K562 (cell line): ENCODE measurements around the gene SEC11A. TPM values are rescaled to one million over a fixed set of nuclear protein-coding genes. Genes with fewer than 3 reads are reported as not detected.

Source experiments
- BRF2 ChIP-seq: IDR thresholded peaks from 3 replicates; pipeline ENCODE4 v1.6.1; 2011; ENCODE audit warnings: borderline replicate concordance, mild to moderate bottlenecking; ENCODE audit not compliant: insufficient read length, insufficient read depth
- CREB3L1 ChIP-seq: fragments of 450-650 bp; IDR thresholded peaks from 2 replicates; pipeline ENCODE4 v1.6.1; 2014; ENCODE audit warnings: low read depth, mild to moderate bottlenecking, moderate library complexity, borderline replicate concordance
- DLX4 ChIP-seq: fragments of 250-450 bp; sonication (Bioruptor Pico); IDR thresholded peaks from 2 replicates; pipeline ENCODE4 v1.6.1; 2021; ENCODE audit warnings: mild to moderate bottlenecking
- HIVEP1 ChIP-seq: fragments of 250-450 bp; sonication (Bioruptor Pico); IDR thresholded peaks from 2 replicates; pipeline ENCODE4 v1.4.0; 2020; ENCODE audit warnings: mild to moderate bottlenecking
- HMGXB4 ChIP-seq: sonication (generic); formaldehyde crosslinking; IDR thresholded peaks from 2 replicates; pipeline ENCODE4 v1.8.1; 2023; ENCODE audit warnings: mild to moderate bottlenecking, missing genetic modification reagents
- KLF10 ChIP-seq: fragments of 250-450 bp; sonication (Bioruptor Pico); IDR thresholded peaks from 2 replicates; pipeline ENCODE4 v1.6.1; 2021; ENCODE audit warnings: matching md5 sums
- NFE2 ChIP-seq: IDR thresholded peaks from 2 replicates; pipeline ENCODE4 v1.6.1; 2014; ENCODE audit warnings: antibody characterized with exemption, low read depth
- RBM22 ChIP-seq: fragments of 200-400 bp; formaldehyde crosslinking; IDR thresholded peaks from 2 replicates; pipeline ENCODE4 v1.6.1; 2018; ENCODE audit warnings: low read length, low read depth; ENCODE audit not compliant: poor library complexity, severe bottlenecking
- SIN3B ChIP-seq: fragments of 450-650 bp; IDR thresholded peaks from 2 replicates; pipeline ENCODE4 v1.6.1; 2017; ENCODE audit warnings: low read depth, mild to moderate bottlenecking, moderate library complexity
- SPI1 ChIP-seq: IDR thresholded peaks from 2 replicates; pipeline ENCODE4 v1.6.1; 2011; ENCODE audit warnings: low read depth, low read length, control low read depth, borderline replicate concordance
- TAL1 ChIP-seq: fragments of 450-650 bp; IDR thresholded peaks from 2 replicates; pipeline ENCODE4 v1.6.1; 2016; ENCODE audit warnings: mild to moderate bottlenecking
- THRB ChIP-seq: fragments of 450-650 bp; formaldehyde crosslinking; conservative IDR thresholded peaks from 2 replicates; pipeline ENCODE4 v1.4.0; 2022; ENCODE audit warnings: mild to moderate bottlenecking, missing genetic modification characterization
- polyA plus RNA-seq, 8 experiments: library from polyadenylated mRNA; depleted of rRNA in 4 of 8; stranded (reverse) in 5 of 8; unstranded in 3 of 8; fragments of >200 nt; fragmentation: Nextera tagmentation in 2 of 8; fragmentation: Illumina TruSeq in 1 of 8; extraction: Ambion mirVana in 2 of 8; extraction: Trizol in 1 of 8; gene quantifications; 2 replicates each; pipeline versions ENCODE4 v1.2.1 to v1.2.3, GENCODE V29; 2011 to 2014; ENCODE audit warnings: inconsistent platforms in 1 of 8, missing spikeins in 1 of 8
- total RNA-seq, 7 experiments: library from RNA; depleted of rRNA in 6 of 7; stranded (reverse); fragments of >200 nt in 6 of 7; fragmentation: Illumina TruSeq in 2 of 7; extraction: Trizol in 2 of 7; gene quantifications; 2 replicates each; pipeline versions ENCODE4 v1.2.1 to v1.2.3, GENCODE V29; 2011 to 2021; ENCODE audit warnings: low replicate concordance in 1 of 7
- TF ChIP-seq, protein P1 (sequence below): fragments of 450-650 bp; formaldehyde crosslinking; IDR thresholded peaks from 2 replicates; pipeline ENCODE4 v1.4.0; 2020; ENCODE audit warnings: mild to moderate bottlenecking, moderate library complexity
- TF ChIP-seq, protein P2 (sequence below): IDR thresholded peaks from 2 replicates; pipeline ENCODE4 v1.6.1; 2014; ENCODE audit warnings: antibody characterized with exemption
- TF ChIP-seq, protein P3 (sequence below): fragments of 250-450 bp; sonication (Bioruptor Pico); IDR thresholded peaks from 2 replicates; pipeline ENCODE4 v1.5.1; 2021; ENCODE audit warnings: mild to moderate bottlenecking

SEC11A gene
- total and polyA plus RNA-seq, 9 of the 15 experiments (the other 6 are each of a cell fraction or from before 2014, with no cell fraction given): 175 to 310 (median 229) TPM

DNA sequence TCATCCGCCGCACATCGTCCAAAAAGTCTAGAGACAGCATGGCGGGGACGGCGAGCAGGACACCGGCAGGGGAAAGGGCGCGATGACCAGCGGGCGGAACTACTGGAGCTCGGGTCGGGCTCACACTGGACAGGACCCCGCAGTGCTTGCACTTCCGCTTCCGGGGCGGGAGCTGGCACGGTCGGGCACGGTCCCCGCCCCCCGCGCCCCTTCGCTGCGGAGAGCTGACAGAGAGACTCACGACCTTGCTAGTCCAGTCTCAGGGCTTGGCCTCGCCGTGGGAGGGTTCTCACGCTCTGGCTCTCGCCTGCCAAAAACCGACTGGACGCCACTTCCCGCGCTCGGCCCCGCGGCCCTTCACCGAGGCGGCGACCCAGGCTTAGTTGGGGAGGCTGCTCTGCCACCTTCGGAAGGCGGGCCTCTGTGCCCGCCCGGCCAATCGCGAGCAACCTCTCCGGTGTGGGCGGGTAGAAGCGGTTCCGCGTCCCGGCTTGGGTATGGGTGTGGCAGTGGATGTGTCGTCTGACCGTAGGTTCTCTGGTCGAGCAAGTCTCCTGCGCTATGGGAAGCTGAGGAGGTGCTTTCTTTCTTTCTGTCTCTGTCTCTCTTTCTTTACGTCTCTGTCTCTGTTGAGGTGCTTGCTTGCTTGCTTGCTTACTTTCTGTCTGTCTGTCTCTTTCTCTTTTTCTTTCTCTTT lies at the start of gene SEC11A (continued):
- TF ChIP-seq HIVEP1: no peak
- TF ChIP-seq BRF2: no peak
- TF ChIP-seq, protein P1, sequence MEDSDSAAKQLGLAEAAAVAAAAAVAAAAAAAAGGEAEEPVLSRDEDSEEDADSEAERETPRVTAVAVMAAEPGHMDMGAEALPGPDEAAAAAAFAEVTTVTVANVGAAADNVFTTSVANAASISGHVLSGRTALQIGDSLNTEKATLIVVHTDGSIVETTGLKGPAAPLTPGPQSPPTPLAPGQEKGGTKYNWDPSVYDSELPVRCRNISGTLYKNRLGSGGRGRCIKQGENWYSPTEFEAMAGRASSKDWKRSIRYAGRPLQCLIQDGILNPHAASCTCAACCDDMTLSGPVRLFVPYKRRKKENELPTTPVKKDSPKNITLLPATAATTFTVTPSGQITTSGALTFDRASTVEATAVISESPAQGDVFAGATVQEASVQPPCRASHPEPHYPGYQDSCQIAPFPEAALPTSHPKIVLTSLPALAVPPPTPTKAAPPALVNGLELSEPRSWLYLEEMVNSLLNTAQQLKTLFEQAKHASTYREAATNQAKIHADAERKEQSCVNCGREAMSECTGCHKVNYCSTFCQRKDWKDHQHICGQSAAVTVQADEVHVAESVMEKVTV (CRISPR knock-in tag): no peak
- peak; percentile 47 for TF ChIP-seq RBM22
- TF ChIP-seq, protein P2, sequence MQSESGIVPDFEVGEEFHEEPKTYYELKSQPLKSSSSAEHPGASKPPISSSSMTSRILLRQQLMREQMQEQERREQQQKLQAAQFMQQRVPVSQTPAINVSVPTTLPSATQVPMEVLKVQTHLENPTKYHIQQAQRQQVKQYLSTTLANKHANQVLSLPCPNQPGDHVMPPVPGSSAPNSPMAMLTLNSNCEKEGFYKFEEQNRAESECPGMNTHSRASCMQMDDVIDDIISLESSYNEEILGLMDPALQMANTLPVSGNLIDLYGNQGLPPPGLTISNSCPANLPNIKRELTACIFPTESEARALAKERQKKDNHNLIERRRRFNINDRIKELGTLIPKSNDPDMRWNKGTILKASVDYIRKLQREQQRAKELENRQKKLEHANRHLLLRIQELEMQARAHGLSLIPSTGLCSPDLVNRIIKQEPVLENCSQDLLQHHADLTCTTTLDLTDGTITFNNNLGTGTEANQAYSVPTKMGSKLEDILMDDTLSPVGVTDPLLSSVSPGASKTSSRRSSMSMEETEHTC: peak; percentile 31; the same call in 1 of the 2 replicates
- TF ChIP-seq, protein P3, sequence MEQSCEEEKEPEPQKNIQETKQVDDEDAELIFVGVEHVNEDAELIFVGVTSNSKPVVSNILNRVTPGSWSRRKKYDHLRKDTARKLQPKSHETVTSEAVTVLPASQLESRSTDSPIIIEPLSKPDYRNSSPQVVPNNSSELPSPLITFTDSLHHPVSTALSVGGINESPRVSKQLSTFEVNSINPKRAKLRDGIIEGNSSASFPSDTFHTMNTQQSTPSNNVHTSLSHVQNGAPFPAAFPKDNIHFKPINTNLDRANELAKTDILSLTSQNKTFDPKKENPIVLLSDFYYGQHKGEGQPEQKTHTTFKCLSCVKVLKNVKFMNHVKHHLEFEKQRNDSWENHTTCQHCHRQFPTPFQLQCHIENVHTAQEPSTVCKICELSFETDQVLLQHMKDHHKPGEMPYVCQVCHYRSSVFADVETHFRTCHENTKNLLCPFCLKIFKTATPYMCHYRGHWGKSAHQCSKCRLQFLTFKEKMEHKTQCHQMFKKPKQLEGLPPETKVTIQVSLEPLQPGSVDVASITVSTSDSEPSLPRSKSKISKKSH: no peak
- TF ChIP-seq SIN3B: peak; percentile 84; the same call in 1 of the 2 replicates
- no peak for TF ChIP-seq HMGXB4 (CRISPR knock-in tag)
- 0 out of 2 replicates have a peak, but pooled peaks have one; percentile 21 for TF ChIP-seq NFE2
- TF ChIP-seq TAL1: no peak
- no peak for TF ChIP-seq KLF10 (CRISPR knock-in tag)
- no peak for TF ChIP-seq DLX4 (CRISPR knock-in tag)
- peak; percentile 89; the same call in 1 of the 2 replicates for TF ChIP-seq THRB (CRISPR knock-in tag)
- TF ChIP-seq CREB3L1: peak; percentile 71
- TF ChIP-seq SPI1: peak; percentile 74
